GM18519 (cell line): ENCODE data around the gene CYP27B1.
"Not testable (repeated sequence)": the region's sequence is repeated elsewhere in the genome, so short reads cannot be mapped to it uniquely, and the experiment has no call there.

Experiments used
- ATAC-seq: cut with Tn5 transposase; IDR thresholded peaks from one replicate; pipeline ENCODE4 v1.9.1; 2021; ENCODE audit warnings: mild to moderate bottlenecking, moderate library complexity; ENCODE audit not compliant: unreplicated experiment, low FRiP score

CYP27B1 gene

DNA sequence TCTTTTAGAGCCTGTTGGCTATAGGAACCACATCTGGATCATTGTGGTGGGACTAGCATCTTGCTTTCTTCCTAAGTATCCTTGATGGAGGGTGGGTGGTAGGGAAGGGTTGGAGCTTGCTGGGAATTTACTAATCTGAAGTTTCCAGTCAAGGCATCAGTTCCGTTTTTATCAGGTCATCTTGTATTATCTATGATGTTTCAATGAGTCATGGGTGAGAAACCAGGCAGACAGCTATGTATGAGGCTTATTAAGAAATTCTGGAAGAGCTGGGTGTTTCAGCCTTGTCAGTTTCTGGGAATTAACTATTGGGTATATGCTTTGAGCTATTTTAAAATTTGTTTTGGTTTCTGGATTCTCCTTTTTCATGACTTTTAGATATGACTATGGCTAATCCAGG is 27.0 kb upstream of the CYP27B1 start:
- ATAC-seq, result no peak

DNA sequence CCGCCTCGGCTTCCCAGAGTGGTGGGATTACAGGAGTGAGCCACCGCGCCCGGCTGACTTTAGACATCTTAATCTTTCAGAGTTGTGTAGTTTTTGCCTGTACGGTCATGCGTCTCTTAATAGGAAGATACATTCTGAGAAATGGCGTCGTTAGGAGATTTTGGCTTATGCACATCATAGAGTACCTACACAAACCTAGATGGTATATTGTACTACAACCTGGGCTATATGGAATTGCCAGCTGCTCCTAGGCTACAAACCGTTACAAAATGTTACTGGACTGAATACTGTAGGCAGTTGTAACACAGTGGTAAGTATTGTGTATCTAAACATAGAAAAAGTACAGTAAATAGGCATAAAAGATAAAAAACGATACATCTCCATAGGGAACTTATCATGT is 17.0 kb upstream of the CYP27B1 start:
- ATAC-seq, result no peak

DNA sequence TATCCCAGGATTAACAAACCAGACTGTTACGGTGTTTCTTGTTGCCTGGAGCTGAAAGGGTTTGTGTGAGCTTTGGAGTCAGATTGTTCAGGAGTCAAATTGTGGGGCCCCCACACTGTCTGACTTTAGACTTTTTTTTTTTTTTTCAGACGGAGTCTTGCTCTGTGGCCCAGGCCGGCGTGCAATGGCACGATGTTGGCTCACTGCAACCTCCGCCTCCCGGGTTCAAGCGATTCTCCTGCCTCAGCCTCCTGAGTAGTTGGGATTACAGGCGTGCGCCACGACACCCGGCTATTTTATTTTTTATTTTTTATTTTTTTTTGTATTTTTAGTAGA is 16.6 kb upstream of the CYP27B1 start:
- ATAC-seq, result no peak

DNA sequence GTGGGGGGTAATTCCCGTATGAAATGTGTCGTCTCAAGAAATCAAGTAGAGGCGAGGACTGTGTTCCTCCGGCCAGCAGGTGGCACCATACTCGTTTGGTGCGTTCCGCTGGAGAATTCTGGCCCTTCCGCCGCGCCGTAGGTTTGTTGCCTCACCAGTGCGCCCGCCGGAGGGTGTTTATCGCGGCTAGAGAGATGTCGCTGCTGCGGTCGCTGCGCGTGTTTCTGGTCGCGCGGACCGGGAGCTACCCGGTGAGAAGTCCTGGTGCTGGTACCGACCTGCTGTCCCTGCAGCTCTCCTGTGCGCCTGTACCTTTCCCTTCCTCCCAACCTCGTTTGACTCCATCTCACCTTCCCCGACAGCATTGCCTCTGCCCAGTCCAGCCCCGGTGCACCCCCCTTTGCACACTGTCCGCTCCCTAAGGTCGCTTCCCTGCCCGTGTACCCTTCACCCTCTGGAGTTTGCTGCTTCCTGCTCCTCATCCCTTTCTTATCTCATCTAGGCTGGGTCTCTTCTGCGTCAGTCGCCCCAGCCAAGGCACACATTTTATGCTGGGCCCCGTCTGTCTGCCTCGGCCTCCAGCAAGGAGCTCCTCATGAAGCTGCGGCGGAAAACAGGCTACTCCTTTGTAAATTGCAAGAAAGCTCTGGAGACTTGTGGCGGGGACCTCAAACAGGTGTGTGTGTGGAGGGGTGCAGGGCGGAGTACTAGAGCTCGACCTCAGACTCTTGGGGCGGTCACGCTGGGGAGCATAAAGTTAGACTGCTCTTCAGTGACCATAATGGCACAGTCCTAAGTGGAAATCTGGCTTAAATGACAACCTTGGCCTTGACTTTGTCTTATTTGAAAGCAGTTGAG is 16.0 kb upstream of the CYP27B1 start, which contains the start of gene TSFM:
TSS of gene TSFM (plus strand) at position 180 of the 858 bp plus-strand sequence. CDS start at position 195, 15 bp downstream.
- ATAC-seq, result peak; percentile 49

DNA sequence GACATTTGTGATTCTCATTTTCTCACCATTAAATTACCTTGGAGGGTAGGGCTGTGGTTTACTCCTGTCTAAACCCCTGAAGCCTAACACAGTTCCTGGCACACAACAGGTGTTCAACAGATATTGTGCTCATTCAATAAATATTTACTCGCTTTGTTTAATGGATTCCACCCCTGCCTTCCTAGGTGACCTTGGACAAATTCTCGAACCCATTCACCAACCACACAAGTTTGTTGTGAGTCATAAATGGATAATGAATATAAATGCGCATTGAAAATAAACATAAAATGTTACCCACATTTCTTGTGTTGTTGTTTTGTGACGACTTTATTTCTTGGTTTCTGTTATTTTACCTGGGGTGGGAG is 15.3 kb upstream of the CYP27B1 start:
- no peak for ATAC-seq

DNA sequence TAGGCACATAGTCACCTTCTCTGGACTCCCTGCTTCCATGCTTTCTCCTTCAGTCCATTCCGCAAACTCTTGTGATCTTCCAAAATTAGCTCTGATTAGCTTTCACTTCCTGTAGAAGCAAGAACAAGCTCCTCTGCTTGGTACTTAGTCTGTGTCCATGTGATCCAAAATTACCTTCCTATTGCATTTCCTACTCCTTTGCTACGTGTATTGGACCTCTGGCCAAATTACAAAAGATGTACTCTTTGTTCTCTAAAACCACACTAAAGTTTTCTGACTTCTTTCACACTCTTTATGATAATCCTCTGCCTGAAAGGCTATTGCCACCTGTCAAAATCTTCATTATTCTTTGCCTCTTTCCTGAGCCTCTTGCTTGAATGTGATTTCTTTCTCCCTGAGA is 14.9 kb upstream of the CYP27B1 start:
- no peak for ATAC-seq

DNA sequence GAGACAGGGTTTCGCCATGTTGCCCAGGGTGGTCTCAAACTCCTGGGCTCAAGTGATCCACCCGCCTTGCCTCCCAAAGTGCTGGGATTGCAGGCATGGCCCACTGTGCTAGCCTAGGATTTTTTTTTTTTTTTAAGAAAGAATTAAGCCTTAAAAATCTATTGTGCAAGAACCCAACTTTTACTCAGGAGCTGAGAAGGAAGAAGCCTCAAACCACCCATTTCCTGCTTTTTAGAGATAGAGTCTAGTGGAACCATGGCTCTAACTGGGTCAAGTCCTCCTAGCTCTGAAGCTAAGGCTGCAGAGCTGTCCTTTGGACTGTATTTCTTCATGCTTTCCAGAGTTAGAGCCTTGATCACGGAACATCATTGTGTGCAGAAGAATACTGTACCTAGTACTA is 14.4 kb upstream of the CYP27B1 start:
- no peak for ATAC-seq

DNA sequence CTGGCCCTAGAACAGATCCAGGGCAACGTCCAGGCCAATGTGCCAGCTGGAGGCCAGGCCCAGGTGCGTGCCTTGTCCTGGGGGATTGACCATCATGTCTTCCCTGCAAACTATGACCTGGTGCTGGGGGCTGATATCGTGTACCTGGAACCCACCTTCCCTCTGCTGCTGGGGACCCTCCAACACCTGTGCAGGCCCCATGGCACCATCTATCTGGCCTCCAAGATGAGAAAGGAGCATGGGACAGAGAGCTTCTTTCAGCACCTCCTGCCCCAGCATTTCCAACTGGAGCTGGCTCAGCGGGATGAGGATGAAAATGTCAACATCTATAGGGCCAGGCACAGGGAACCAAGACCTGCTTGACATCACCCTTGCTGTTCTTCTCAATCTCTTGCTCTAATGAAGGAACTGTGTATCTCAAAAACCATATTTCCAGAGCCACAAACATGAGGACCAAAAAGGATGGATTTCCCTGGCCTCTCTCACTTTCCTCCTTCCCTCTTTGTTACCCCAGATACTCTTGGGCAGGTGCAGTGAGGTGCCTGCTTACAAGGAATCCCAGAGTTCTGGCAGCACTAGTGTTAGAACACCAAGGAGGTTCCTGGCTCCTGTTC is 13.5 kb upstream of the CYP27B1 start:
- no peak for ATAC-seq

DNA sequence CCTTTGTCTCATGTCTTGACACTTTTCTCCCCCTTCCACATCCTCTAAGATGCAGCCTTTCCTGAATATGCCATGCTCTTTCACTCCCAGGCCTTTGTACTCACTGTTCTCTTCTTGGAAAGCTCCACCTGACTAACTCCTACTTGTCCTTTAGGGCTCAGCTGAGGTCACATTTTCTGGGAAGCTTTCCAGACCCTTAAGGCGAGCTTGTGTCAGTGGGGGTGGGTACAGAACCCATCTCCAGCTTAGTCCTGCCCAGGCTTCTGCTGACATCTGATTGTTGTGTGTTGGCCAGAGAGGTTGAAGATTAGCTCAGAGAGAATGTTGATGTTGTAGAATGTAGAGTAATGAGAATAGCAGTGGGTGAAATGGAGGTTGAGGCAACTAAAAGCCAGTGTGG is 12.9 kb upstream of the CYP27B1 start:
- ATAC-seq, result no peak

DNA sequence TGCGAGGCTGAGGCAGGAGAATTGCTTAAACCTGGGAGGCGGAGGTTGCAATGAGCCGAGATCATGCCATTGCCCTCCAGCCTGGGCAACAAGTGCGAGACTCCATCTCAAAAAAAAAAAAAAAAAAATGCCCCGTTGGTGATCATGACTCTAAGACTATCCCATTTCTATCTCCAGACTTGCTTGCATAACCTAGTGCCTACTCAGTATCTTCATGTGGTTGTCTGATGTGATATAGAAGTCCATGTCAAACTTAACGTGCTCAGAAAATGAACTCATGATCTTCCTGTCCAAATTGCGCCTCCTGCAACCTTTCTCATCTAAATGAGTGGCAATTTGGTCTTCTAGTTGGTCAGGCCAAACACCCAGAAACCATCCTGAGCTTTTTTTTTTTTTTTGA is 11.0 kb upstream of the CYP27B1 start:
- no peak for ATAC-seq

DNA sequence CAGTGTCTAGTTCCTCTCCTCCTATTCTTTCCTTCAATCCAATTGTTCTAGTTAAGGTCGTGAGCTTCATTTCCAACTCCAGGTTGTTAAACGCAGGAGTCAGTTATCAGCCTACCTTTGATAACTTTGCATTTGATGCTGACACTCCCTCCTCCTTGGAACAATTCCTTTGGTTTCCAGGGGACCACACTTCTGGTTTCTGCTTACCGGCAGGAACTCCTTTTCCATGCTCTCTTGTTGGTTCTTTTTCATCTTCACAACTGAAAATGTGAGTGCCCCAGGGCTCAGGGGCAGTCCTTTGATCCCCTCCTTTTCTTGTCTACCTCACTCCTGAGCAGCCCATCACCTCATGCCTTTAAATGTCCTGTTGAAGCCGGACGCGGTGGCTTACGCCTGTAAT is 10.5 kb upstream of the CYP27B1 start:
- ATAC-seq, result no peak

DNA sequence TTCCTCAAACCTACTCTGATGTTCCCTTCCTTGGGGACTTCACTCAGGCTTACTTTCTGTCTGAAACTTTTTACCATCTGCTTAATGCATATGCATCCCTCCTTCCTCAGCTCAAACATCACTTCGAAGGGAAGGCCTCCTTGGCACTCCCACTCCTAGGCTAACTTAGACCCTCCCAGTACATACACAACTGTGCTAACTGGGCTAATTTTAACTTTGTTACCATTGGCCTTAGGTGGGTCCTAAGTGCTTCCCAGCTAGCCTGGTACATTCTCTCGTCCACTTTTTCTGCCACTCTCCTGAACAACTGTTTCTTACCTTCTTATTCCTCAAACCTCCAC is 9.3 kb upstream of the CYP27B1 start:
- no peak for ATAC-seq

DNA sequence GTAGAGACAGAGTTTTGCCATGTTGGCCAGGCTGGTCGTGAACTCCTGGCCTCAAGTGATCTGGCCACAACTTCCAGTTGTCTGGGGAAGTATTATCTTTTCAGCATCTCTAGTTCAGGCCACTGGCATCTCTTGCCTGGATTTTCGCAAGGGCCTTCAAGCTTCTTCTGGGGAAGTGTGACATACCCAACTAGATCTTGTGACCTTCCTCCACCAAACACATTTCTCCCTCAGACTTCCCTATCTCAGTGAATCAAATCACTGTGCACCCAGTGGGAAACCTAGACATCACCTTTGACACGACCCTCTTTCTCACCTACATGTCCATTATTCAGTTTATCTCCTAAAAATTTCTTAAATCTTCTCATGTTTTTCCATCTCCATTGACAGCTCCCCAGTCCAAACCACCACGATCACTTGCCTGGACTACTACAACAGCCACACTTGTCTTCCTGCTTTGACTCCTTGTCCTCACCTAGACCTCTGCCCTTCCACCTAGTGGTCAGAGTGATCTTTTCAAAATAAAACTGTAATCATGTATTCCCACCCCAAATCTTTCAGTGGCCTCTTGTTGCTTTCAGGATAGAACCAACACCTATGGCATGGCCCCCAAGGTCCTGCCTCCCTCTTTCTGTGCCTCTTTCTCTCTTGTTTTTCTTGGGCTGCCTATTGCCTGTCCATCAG is 8.8 kb upstream of the CYP27B1 start:
- ATAC-seq, result no peak

DNA sequence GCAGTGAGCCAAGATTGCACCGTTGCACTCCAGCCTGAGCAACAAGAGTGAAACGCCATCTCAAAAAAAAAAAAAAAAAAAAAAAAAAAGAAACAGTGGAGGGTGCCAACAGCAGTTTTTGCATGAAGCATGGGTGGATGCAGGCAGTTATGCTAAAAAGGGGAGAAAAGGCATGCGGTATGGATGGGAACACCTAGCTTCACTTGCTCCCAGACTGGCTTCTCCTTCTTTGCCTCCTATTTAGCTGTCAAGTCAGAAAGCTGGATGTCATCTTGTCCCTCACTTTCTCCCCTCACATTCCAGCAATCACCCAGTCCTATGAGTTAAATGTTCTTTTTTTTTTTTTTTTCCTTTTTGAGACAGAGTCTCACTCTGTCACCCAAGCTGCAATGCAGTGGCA is 8.2 kb upstream of the CYP27B1 start:
- ATAC-seq, result no peak

DNA sequence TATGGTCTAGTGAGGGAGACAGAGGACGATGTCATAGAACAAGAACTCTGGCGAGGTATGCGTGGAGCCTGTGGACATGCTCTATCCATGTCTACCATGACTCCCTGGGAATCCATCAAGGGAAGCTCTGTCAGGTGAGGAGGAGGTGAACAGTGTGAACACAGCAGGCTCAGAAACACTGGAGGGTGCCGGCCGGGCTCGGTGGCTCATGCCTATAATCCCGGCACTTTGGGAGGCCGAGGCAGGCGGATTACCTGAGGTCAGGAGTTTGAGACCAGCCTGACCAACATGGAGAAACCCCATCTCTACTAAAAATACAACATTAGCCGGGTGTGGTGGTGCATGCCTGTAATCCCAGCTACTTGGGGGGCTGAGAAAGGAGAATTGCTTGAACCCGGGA is 7.8 kb upstream of the CYP27B1 start:
- ATAC-seq, result not testable (repeated sequence)

DNA sequence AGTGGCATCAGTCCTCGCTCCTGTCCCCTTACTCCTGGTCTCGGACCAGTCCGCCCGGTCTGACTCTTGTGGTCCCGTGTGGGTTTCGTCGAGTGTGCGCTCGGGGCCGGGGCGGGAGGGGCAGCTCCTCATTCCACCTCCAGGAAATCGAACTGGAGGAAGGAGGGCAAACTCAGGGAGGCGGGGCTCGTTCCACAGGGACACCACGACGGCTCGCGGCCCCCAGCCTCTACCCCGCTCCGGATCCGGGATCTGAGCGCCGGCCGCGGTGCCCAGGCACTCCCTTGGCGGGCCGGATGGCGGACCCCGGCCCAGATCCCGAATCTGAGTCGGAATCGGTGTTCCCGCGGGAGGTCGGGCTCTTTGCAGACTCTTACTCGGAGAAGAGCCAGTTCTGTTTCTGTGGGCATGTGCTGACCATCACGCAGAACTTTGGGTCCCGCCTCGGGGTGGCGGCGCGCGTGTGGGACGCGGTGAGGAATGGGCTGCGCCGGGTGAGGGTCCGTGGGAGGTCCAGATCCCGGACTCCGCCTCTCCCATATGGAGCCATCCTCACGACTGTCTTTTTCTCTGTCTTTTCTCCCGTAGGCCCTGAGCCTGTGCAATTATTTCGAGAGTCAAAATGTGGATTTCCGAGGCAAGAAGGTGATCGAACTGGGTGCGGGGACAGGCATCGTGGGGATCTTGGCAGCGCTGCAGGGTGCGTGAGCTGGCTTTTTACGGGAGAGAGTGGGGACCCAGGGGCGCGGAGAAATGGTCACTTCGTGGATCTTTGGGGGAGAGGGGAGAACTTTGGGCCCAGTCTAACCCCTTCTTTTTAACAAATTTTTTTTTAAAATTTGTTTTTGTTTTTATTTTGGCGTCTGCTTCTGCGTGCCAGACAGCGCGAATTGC is 5.8 kb upstream of the CYP27B1 start, which contains the start of gene EEF1AKMT3:
TSS of gene EEF1AKMT3 (plus strand) at position 186 of the 894 bp plus-strand sequence. CDS start at position 297, 111 bp downstream.
- no peak for ATAC-seq

DNA sequence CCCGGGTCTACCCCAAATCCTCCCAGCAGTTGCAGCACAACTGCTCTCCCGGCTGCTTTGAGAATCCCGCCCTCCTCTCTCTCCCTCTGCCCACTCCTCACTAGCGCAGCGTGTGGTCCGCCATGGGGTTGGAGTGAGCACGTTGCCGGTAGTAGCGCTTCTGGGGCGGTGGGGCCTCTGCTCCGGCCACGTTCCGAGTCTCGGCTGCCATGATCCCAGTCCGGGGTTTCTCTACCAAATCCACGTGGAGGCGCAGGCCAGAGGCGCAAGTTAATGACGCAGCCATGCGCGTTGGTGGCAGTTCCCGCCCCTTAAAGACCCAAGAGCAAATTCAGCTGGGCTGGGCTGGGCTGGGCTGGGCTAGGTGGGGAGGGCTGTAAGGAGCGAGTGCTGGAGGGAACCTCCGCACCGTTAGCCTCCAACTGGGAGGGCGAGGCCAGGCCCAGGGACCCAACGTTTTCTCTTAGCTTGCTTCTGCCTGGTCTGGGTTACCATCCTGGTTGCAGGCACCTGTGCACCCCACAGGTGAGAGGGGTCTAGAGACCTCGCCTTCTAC is 5.1 kb upstream of the CYP27B1 start, which contains the start of gene METTL1:
TSS of gene METTL1 (minus strand) at position 233 of the 556 bp plus-strand sequence. CDS start at position 211, 22 bp downstream.
- ATAC-seq, result peak; percentile 61

DNA sequence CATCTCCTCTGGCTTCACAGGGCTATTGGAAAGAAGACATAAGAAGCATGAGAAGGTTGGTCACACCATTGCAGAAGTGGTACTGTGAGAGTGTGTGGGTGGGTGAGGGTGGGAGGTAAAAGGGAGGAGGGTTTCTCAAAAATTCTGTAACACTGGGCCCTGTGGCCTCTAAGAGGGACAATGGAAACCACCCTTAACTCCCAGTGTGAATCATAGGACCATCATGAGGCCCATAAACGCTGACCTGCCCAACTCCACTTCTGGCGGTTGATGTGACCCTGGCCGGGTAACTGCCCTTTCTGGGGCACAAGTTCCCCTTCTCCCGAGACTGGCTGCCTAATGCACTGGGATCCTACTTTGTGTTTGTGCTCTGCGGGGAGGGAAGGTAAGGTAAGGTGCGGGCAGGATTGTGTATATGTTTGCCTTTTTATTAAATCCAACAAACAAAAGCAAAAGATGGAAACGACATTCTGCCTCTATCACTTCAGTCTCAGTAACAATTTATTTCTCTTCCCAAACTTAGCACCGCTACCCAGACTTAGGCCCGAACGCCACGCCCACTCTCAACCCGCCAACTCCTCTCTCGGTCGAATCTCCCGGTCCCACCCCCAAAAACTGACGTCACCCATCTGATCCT is 4.5 kb upstream of the CYP27B1 start:
- ATAC-seq, result peak; percentile 56

DNA sequence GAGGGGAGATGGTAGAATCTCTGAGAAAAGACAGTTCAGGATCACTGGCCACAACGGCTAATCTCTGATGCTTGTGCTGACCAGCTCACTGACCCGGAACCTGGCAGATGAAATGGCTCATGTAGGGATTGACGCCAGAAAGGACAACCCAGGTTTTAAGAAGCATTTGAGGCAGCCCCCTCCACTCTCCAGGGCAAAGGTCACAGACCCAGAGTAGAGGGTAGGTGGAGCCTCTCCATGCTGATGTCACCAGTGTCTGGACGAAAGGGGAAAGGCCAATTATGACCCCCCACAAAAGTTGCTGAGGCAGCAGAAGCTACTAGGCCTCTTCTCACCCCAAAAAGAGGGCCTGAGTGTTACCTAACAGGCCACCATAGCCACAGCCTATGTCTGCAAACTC is 3.9 kb upstream of the CYP27B1 start:
- no peak for ATAC-seq

DNA sequence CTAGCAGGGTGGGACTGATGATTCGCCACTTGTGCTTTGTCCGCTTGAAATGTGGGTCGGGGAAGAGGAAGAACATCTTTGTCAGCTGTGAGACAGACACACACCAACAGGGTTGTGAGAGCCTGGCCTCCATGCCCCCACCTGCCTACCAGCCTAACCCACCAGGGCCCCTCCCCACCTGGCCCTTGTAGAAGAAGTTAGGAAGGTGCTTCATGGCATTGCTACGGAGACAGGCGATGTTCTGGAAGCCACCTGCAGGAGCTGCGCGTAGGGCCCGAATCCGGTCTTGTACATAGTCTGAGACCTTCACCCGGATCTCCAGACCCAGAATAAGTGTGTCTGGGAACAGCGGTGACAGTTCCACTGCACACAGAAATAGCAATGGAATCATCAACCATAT is 2.7 kb upstream of the CYP27B1 start:
- ATAC-seq, result no peak
